GM21737 (cell line): ENCODE measurements around the gene IL17C.
A peak's percentile ranks its signal among the peaks of the same experiment; 100 is the strongest.

Experiments used
- ATAC-seq: cut with Tn5 transposase; IDR thresholded peaks from one replicate; pipeline ENCODE4 v1.9.1; 2021; ENCODE audit warnings: mild to moderate bottlenecking, moderate library complexity; ENCODE audit not compliant: unreplicated experiment

Gene IL17C

DNA sequence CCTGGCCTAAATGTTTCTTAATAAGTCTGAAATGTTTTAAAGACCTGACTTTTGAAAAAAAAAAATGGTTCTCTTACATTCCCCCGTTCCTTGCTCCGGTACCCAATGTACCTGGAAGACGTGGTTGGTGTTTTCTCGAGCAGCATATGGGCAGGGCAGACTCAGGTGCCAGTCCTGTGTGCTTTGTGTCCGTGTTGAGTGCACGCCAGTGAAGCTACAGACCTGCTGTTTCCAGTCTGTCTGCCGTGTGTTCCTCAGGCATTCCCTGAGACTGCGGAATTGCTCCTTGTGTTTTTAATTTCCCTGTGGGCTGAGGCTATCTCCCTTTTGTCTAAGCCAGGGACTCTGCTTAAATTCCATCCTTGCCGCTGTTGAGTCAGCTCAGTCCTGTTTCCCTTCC is 11.7 kb upstream of the IL17C start:
- ATAC-seq: no peak

GRCh38 chr16:88627531-88628411 is 10.6 kb upstream of the IL17C start:
- no peak for ATAC-seq

DNA sequence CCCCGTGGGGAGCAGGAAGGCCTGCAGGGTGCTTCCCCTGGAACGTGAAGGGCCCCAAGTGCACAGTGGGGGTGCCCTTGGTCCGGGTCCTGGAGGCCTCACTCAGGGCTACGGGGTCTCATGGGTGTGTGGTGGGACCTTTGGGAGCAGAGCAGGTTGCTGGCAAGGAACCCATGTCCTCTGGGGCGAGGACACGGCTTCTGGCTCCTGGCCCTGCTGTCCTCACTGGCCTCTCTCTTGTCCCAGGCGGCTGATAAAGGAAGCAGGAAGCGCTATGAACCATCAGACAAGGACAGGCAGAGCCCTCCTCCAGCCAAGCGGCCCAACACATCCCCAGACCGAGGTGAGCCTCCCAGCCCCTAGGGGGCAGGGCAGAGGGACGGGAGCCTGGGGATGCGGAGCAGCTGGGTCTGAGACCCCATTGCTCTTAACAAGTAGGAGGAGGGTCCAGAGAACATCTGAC is 9.8 kb upstream of the IL17C start:
- ATAC-seq: no peak

GRCh38 chr16:88629835-88630234 is 8.5 kb upstream of the IL17C start:
- ATAC-seq: no peak

DNA sequence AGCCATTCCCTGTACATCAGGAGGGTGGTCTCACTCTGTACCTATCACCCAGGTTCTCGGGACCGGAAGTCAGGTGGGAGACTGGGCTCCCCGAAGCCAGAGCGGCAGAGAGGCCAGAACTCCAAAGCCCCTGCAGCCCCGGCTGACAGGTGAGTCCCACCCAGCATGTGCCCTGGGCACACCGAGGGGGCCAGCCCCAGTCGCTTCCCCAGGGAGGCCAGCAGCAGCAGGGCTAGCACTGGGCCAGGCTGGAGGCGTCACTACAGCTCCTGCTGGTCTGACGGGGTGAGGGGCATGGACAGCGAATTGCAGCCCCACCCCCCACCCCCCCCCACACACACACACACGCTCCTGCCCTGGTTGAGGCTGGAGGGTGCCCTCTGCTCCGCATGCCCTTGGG is 7.9 kb upstream of the IL17C start:
- ATAC-seq: no peak

GRCh38 chr16:88630941-88631340 is 7.4 kb upstream of the IL17C start:
- no peak for ATAC-seq

DNA sequence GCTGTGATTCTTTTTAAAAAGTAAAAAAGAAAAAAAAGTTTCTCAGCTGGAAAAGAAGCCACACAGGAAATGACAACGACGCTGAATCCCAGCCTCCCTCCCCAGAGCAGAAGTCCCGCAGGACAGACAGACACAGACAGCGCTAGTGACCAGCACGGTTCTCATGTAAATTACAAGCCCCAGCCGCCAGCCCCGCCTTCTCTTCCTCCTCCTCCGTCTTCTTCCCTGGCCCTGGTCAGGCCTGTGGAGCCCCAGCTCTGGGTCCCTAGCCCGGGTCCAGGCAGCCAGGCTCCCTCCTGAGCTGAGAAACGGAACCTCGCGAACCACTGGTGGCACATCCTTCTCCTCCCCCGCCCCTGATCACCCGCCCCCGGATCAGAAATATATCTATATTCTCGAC is 7.0 kb upstream of the IL17C start:
- ATAC-seq: no peak

DNA sequence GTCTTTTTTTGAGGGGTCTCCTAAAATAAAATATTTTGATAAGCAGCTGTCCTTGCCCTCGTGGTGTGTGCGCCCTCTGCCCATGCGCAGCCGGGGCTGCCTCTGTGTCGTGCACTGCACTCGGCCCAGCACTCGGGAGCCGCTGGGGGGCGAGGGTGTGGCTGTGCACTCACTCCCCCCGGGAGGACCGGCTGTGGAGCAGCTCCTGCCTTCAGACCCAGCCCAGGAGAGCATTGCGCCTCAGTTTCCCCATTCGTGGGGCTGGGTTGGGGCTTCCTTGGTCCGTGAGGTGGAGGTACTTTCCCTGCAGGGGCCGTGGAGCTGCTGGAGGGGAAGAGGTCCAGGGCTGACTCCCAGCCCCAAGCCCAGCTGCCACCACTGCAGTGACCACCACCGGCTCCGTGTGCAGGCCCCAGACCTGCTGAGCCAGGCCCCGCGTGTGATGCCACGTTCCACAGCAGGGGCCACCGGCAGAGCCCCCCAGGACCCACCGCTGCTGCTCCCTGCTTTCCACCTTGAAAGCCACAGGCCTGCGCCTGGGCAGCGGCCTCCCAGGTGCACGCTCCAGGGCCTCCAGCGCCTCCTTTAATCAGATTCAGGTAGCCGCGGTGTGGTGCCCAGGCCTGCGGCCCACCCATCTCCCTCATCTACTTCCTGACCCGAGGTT is 6.3 kb upstream of the IL17C start:
- no peak for ATAC-seq

GRCh38 chr16:88632587-88632930 is 5.8 kb upstream of the IL17C start:
- no peak for ATAC-seq

DNA sequence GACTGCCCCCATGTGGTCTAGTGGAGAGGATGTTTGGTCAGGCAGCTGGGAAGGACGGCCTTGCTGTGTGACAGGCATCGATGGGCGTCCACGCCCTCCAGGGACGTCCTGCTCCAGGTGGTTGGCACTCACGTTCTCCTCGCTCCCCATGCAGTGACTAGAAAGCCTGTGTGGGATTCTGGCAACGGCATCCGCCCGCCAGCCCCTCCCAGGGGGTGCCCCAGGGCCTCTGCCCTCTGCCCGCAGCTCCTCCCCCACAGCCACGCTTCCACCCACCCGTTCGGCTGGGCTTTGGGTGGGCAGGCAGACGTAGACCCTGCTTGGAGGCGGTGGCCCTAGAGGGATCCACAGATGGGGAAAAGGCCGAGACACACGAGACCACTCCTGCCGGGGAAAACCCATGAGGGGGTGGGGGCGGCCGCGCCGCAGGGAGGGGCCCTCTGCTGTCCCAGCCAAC is 4.7 kb upstream of the IL17C start:
- ATAC-seq: peak; percentile 41

DNA sequence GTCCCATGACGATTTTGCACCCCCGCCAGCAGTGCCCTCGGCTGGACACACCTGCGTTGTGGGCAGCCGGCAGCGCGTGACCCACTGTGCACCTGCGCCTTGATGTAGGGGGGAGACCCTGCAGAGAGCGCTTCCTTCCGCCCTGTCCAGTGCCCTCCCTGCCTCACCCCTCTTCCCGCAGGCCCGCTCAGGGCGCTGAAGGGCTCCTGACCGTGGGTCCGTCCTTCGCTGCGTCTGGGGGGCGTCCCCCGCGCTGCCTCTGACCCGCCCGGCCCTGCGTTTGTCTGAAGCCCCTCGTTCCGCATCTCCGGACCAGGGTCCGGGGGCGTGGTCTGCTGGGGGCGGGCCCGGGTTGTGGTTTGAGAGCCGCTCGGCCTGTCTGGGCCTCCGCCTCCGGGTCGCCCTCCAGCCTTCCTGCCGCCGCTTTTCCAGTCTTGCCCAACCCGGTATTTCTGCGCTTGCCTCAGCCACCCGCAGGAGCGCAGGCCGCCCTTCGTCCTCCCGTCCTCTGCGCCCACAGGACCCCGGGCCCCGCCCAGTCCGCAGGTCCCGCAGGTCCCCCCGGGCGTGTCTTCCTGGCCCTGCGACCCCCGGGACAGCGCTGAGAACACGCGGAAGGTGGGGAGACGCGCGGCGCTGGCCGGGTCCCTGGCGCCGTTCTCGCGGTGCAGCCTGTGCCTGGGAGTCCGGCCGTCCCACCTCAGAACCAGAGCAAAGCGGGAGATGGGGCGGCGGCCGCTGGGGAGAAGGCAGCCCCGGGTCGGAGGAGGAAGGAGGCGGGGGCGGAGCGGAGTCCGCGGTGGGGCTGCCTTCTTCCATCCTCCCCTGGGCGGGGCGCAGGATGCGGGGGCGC is 4.0 kb upstream of the IL17C start:
- ATAC-seq: peak; percentile 50

GRCh38 chr16:88634994-88635670 is 3.2 kb upstream of the IL17C start:
- no peak for ATAC-seq

DNA sequence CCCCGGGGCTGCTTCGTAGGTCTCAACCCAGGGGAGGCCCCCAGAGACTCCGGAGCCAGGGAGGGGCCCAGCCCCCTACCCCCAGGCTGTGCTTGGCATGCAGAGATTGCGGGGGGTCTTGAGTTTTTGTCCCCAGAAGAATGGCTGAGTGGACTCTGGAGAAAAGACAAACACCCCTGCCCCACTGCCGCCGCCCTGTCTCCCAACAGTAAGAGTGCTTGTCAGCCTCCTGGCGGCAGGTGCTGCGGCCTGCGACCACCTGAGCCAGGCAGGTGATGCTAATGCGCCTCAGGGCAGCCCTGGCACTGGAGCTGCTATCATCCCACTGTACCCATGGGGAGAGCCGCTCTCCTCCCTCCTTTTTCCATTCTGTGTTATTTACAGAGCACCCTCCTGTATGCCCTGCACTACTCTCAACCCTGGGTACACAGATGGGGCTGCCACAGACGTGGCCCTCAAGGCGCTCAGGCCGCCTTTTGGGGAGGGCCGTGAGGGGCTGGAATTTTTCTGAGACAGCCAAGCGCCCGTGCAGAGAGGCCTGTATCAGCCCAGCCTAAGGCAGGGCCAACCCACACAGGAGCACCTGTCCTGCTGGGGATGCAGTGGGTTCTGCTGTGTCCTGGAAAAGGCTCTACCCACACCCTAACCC is 2.6 kb upstream of the IL17C start:
- ATAC-seq: no peak

GRCh38 chr16:88636488-88637265 is 1.7 kb upstream of the IL17C start:
- no peak for ATAC-seq

GRCh38 chr16:88639231-88640038 is 1.1 kb downstream of the IL17C start:
- no peak for ATAC-seq

- ATAC-seq: no peak
Observed at GRCh38 chr16:88640039-88640495, 1.7 kb downstream of the IL17C start.

DNA sequence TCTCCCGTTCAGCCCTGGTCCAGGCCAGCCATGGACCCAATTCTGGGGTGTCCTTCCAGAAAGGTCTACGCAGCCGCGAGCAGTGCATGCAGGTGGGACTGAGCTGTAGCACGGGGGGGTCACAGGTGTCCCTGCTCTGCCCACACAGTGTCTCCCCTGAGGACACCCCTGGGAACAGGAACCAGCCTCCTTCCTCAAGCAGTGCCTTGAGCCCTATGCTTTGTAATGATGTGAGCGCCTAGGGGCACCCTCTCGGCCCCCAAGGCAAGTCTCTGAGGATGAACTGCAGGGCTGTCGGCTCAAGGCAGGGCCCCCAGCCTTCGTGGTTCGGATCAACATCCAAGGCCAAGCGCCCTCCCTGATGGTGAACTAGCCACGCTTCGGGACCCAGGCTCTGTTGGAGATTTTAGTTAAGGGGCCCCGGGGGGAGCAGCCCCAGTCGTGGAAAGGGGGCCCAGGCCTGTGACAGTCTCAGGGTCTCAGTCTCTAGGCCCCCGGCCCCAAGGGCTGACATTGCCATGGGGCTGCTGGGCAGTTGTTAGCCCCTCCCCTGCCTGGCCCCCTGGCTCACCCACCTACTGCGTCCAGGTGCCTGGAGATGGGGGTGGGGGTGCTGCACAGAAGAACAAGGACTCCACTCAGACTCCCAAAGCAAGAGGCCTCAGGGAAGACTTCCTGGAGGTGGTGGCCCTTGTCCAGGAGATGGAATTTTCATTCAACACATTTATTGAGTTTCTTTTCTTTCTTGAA is 2.3 kb downstream of the IL17C start:
- no peak for ATAC-seq
